ENCODE data around the gene CLMN. TPM values are rescaled to one million over a fixed set of nuclear protein-coding genes. Genes with fewer than 3 reads are reported as not detected.
A peak's percentile ranks its signal among the peaks of the same experiment; 100 is the strongest.

CLMN gene
- total and polyA plus RNA-seq, 2 of the 13 experiments (the other 11 are each of a cell fraction or from before 2014, with no cell fraction given), result 15.1 to 16.7 TPM

DNA sequence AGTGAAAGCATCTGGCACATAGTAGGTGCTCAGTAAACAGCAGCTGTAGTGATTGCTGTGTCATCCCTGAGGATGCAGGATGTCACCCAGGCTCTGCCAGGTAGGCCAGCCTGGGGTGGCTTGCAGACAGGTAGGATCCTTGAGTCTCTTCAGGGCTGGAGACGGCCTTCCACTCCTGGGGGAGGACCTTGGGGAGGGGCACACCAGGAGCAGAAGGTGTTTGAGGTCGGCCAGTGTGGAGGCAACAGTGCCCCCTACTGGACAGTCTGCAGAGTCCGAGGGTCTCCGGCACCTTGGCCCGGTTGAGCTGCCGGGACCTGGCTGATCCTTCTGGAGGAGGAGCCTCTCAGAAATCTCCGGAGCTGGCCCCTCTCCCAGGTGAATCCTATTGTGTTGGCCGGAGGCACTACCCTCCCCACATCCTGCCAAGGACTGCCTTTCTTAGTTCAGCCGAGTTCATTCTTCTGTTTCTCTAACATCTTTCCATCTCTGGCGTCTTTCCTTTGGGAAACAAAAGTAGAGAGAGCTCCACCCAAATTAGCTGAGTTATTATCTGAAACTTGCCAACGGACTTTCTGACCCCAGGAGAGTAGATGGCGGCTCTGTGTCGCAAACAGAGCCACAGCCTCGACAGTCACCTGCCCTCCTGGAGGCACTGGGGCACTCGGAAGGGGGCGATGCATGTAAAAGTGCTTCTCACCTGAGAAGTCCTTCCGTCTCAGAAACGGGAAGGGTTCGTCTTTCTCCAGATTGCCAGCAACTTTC lies 41.8 kb upstream of the CLMN start (continued):
- no peak for TF ChIP-seq ZNF629 (CRISPR knock-in tag; conservative IDR thresholded peaks at IDR 0.05)
- no peak for TF ChIP-seq MLLT10 (CRISPR knock-in tag; IDR thresholded peaks at IDR 0.05)
- no peak for TF ChIP-seq ZNF10 (CRISPR knock-in tag; IDR thresholded peaks at IDR 0.05; ENCODE audit: borderline replicate concordance, low read depth)
- no peak for TF ChIP-seq NFATC3 (CRISPR knock-in tag; IDR thresholded peaks at IDR 0.05)
- TF ChIP-seq ZNF251 (CRISPR knock-in tag; IDR thresholded peaks at IDR 0.05), result no peak
- TF ChIP-seq ZKSCAN1 (IDR thresholded peaks at IDR 0.05; ENCODE audit: low read length), result peak; percentile 85
- TF ChIP-seq REPIN1 (CRISPR knock-in tag; IDR thresholded peaks at IDR 0.05; ENCODE audit: borderline replicate concordance, low read depth), result 0 out of 2 replicates have a peak, but pooled peaks have one; percentile 30
- no peak for TF ChIP-seq IKZF4 (CRISPR knock-in tag; IDR thresholded peaks at IDR 0.05; ENCODE audit: borderline replicate concordance, low read depth, not compliant biosample characterization)
- TF ChIP-seq ZNF230 (CRISPR knock-in tag; IDR thresholded peaks at IDR 0.05), result no peak
- TF ChIP-seq, protein P1, sequence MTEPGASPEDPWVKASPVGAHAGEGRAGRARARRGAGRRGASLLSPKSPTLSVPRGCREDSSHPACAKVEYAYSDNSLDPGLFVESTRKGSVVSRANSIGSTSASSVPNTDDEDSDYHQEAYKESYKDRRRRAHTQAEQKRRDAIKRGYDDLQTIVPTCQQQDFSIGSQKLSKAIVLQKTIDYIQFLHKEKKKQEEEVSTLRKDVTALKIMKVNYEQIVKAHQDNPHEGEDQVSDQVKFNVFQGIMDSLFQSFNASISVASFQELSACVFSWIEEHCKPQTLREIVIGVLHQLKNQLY (CRISPR knock-in tag; IDR thresholded peaks at IDR 0.05), result no peak
- no peak for TF ChIP-seq ZNF460 (CRISPR knock-in tag; IDR thresholded peaks at IDR 0.05; ENCODE audit: borderline replicate concordance)
- TF ChIP-seq ELF1 (CRISPR knock-in tag; IDR thresholded peaks at IDR 0.05), result no peak
- TF ChIP-seq SALL1 (CRISPR knock-in tag; IDR thresholded peaks at IDR 0.05), result 0 out of 2 replicates have a peak, but pooled peaks have one; percentile 28
- no peak for TF ChIP-seq FOXK1 (CRISPR knock-in tag; IDR thresholded peaks at IDR 0.05; ENCODE audit: borderline replicate concordance, low read depth)
- TF ChIP-seq, protein P2, sequence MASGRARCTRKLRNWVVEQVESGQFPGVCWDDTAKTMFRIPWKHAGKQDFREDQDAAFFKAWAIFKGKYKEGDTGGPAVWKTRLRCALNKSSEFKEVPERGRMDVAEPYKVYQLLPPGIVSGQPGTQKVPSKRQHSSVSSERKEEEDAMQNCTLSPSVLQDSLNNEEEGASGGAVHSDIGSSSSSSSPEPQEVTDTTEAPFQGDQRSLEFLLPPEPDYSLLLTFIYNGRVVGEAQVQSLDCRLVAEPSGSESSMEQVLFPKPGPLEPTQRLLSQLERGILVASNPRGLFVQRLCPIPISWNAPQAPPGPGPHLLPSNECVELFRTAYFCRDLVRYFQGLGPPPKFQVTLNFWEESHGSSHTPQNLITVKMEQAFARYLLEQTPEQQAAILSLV (CRISPR knock-in tag; IDR thresholded peaks at IDR 0.05; ENCODE audit: borderline replicate concordance), result no peak
- no peak for TF ChIP-seq KAT7 (CRISPR knock-in tag; IDR thresholded peaks at IDR 0.05; ENCODE audit: borderline replicate concordance)
- TF ChIP-seq, protein P3, sequence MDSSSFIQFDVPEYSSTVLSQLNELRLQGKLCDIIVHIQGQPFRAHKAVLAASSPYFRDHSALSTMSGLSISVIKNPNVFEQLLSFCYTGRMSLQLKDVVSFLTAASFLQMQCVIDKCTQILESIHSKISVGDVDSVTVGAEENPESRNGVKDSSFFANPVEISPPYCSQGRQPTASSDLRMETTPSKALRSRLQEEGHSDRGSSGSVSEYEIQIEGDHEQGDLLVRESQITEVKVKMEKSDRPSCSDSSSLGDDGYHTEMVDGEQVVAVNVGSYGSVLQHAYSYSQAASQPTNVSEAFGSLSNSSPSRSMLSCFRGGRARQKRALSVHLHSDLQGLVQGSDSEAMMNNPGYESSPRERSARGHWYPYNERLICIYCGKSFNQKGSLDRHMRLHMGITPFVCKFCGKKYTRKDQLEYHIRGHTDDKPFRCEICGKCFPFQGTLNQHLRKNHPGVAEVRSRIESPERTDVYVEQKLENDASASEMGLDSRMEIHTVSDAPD (CRISPR knock-in tag; IDR thresholded peaks at IDR 0.05), result no peak
- TF ChIP-seq, protein P4, sequence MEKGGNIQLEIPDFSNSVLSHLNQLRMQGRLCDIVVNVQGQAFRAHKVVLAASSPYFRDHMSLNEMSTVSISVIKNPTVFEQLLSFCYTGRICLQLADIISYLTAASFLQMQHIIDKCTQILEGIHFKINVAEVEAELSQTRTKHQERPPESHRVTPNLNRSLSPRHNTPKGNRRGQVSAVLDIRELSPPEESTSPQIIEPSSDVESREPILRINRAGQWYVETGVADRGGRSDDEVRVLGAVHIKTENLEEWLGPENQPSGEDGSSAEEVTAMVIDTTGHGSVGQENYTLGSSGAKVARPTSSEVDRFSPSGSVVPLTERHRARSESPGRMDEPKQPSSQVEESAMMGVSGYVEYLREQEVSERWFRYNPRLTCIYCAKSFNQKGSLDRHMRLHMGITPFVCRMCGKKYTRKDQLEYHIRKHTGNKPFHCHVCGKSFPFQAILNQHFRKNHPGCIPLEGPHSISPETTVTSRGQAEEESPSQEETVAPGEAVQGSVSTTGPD (CRISPR knock-in tag; IDR thresholded peaks at IDR 0.05), result no peak
- no peak for TF ChIP-seq NR2F2 (IDR thresholded peaks at IDR 0.05; ENCODE audit: borderline replicate concordance, low read depth)
- no peak for TF ChIP-seq SP5 (CRISPR knock-in tag; IDR thresholded peaks at IDR 0.05; ENCODE audit: borderline replicate concordance, low read depth)
- TF ChIP-seq TARDBP (CRISPR knock-in tag; IDR thresholded peaks at IDR 0.05), result 0 out of 2 replicates have a peak, but pooled peaks have one; percentile 19
- no peak for TF ChIP-seq MAFK (conservative IDR thresholded peaks at IDR 0.05 in 1 of 2, IDR thresholded peaks at IDR 0.05 in 1 of 2; ENCODE audit: low read length in 2 of 2)
- no peak for TF ChIP-seq ZMYM4 (CRISPR knock-in tag; IDR thresholded peaks at IDR 0.05)
- TF ChIP-seq, protein P5, sequence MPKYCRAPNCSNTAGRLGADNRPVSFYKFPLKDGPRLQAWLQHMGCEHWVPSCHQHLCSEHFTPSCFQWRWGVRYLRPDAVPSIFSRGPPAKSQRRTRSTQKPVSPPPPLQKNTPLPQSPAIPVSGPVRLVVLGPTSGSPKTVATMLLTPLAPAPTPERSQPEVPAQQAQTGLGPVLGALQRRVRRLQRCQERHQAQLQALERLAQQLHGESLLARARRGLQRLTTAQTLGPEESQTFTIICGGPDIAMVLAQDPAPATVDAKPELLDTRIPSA (CRISPR knock-in tag; IDR thresholded peaks at IDR 0.05; ENCODE audit: borderline replicate concordance), result no peak
- TF ChIP-seq ZNF567 (CRISPR knock-in tag; IDR thresholded peaks at IDR 0.05; ENCODE audit: borderline replicate concordance), result no peak
- TF ChIP-seq WIZ (CRISPR knock-in tag; IDR thresholded peaks at IDR 0.05), result no peak

All from HepG2 (cell line).